SH-SY5Y (cell line): ENCODE data around the gene OVAAL.

Source experiments
- GATA2 ChIP-seq: IDR thresholded peaks from 2 replicates; pipeline ENCODE4 v1.6.1; 2011; ENCODE audit warnings: mild to moderate bottlenecking, low read depth, low read length
- GATA3 ChIP-seq: IDR thresholded peaks from 2 replicates; pipeline ENCODE4 v1.6.1; 2011; ENCODE audit warnings: low read depth, mild to moderate bottlenecking, low read length, moderate library complexity

- TF ChIP-seq GATA2 (no peak), GATA3 (no peak)
These were observed 15.4 kb downstream of the OVAAL start for GRCh38 chr1:180574031-180574713.
